ENCODE results near the gene HDAC11.

HDAC11 gene

GRCh38 chr3:13545952-13546454, 65.9 kb downstream of the HDAC11 start:
- no peak for DNase-seq

- no peak for DNase-seq
These were observed 66.6 kb downstream of the HDAC11 start for GRCh38 chr3:13546667-13547171.

- DNase-seq: no peak
These were observed 67.7 kb downstream of the HDAC11 start for GRCh38 chr3:13547591-13548371.

GRCh38 chr3:13548696-13549622, 68.9 kb downstream of the HDAC11 start, which contains the start of gene FBLN2:
Gene FBLN2, plus strand, starts transcription at chr3:13549125. Its CDS starts 21,231 bp downstream, at chr3:13570356.
- no peak for DNase-seq

- no peak for DNase-seq
These were observed 69.7 kb downstream of the HDAC11 start for GRCh38 chr3:13549623-13550422.

DNA sequence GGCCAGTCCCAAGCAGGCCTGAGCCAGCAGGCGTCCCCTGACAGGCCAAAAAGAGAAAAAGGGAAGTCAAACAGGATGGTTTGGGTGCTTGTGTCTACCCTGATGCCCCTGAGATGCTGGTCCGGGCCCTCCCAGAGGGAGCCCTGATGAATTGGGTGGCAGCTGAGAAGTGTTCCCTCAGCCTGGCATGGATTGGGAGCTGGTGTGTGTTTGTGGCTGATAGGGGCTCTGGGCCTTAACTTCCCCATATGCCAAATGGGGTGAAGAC, 70.3 kb downstream of the HDAC11 start:
- DNase-seq: no peak

- no peak for DNase-seq
These were observed 70.8 kb downstream of the HDAC11 start for GRCh38 chr3:13550791-13551360.

GRCh38 chr3:13552857-13553652, 72.9 kb downstream of the HDAC11 start:
- no peak for DNase-seq

DNA sequence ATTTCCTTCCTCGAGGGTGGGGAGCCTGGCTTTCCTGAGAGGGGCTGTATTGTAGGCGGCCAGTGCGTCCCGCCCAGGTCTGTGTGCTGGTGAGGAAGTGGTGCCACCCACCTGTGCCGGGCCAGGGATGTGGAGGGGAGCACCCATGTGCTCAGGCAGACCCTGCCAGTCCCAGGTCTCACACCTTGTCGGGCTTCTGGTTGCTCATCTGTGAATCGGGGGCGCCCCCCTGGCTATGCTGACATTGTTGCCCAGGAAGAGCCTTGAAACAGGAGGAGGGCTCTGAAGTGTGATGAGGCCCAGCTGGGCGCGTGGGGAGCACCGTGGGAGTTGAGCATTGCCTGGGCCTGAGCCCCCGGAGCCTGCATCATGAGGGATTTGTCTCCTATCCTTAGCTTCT, 73.6 kb downstream of the HDAC11 start:
- DNase-seq: no peak

DNA sequence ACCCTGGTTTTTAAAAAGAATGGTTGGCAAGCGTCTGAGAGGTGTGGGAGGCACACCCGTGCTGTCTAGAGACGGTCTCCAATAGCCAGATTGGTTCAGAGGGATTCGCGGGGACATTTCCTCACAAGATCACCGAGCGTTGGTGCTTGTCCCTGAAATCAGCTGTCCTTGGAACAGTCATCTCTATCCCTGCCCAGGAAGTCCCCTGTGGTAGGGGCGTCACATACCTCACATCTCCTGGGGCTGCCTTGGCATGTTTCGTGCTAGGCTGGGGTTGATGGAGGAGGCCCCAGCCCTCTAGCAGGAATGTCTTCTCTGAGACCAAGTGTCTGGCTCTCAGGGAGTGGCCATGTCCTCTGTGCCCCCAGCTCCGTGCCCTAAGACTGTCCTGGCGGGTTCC, 75.6 kb downstream of the HDAC11 start:
- DNase-seq: no peak
